ENCODE results near the gene STT3B.

STT3B gene

DNA sequence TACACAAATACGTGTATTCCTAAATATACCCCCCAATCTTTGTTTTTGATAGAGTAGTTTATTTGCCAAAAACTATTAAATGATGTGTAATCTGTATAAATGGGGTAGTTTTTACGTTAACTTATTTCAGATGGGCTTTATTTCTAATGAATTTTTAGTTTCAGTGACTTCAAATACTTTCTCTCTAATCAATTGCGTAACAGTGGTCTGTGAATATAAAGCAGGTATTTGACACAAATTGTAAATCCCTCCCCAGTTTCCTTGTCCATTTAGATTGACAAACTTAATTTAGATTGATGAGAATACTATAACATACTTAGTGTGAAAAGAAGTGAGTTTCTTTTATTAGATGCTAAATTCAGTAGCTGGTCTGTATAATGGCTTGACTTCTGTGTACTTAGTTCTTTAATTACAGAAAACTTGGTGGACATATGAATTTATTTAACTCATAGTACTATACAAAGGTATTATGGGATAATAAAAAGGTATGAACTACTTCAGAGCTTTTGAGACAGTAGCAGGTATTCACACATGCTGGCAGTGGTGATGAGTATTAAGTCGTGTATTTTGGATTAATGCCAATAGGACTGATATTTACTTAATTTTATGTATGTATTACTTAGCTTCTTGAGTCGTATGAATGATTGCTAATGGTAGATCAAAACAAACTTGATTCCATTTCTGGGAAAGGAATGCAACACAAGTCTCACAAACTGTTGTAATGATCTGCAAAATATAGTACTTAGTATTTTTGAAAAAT, 81.6 kb downstream of the STT3B start:
- H3K9me3 ChIP-seq (replicated peaks; ENCODE audit: insufficient read depth, low read length): no peaks in the 10 kb centered on the region

DNA sequence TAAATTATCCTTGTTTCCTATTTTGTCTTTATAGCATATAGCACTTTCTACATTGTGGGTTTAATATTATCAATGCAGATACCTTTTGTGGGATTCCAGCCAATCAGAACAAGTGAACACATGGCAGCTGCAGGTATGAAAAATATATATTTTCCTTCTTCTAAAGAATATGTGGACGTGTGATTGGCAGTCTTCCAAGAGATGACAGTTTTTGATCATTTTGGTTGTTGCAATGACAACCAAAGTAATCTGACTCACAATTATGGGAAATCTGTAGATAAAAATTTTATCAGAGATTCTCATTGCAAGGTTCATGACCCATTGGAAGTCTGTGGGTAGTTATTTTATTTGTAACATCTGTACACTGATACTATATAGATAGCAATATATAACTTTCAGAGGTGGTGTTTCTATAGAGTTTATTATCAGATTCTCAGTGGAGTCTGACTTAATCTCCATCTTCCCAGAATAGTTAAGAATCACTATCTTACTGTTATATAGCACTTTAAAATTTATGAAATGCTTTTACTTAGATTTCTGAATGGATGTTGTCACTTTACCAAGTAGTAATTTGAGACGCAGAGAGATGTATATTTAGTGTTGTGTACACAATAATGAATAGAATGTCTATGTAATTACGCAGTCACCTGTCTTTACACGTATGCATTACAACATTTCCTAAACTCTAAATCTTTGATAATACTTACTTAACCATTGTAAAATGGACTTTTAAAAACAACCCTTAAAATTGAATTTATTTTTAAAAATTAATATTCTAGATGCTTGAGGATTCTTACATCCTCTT, 82.5 kb downstream of the STT3B start:
- DNase-seq: no peak
- Histone ChIP-seq H3K36me3 (replicated peaks; ENCODE audit: insufficient read depth, low read length) (peaks cover 3% of the 10 kb centered on the region), H4K20me1 (ENCODE audit: insufficient read depth, low read length) (peaks cover 3% of the 10 kb centered on the region; the same call in 1 of the 2 replicates), H3K9ac (ENCODE audit: low read length) (no peak overlapping the region), H3K4me2 (ENCODE audit: low read depth, low read length) (no peak overlapping the region), H3K27me3 (replicated peaks; ENCODE audit: insufficient read depth, low read length) (no peaks in the 10 kb centered on the region), H3K9me3 (replicated peaks; ENCODE audit: insufficient read depth, low read length) (no peaks in the 10 kb centered on the region), H3K4me3 (ENCODE audit: low read length) (no peak overlapping the region), H3K27ac (ENCODE audit: low read length) (no peak overlapping the region), H3K4me1 (ENCODE audit: low read length) (peaks cover 1% of the 10 kb centered on the region; the same call in 1 of the 2 replicates), H3K9me2 (replicated peaks; ENCODE audit: insufficient read depth, low read length) (no peaks in the 10 kb centered on the region), H3K79me2 (ENCODE audit: low read length) (peaks cover 56% of the 10 kb centered on the region), H3F3A (ENCODE audit: insufficient read depth, low read length) (peaks cover 2% of the 10 kb centered on the region; the same call in 1 of the 2 replicates), H2AFZ (ENCODE audit: low read length) (no peak overlapping the region)
- TF ChIP-seq EZH2phosphoT487 (IDR thresholded peaks at IDR 0.05; ENCODE audit: low read length) (no peak), EZH2 (optimal IDR thresholded peaks at IDR 0.05; ENCODE audit: low read depth, low read length) (no peak)
- TF ChIP-seq, protein P1, sequence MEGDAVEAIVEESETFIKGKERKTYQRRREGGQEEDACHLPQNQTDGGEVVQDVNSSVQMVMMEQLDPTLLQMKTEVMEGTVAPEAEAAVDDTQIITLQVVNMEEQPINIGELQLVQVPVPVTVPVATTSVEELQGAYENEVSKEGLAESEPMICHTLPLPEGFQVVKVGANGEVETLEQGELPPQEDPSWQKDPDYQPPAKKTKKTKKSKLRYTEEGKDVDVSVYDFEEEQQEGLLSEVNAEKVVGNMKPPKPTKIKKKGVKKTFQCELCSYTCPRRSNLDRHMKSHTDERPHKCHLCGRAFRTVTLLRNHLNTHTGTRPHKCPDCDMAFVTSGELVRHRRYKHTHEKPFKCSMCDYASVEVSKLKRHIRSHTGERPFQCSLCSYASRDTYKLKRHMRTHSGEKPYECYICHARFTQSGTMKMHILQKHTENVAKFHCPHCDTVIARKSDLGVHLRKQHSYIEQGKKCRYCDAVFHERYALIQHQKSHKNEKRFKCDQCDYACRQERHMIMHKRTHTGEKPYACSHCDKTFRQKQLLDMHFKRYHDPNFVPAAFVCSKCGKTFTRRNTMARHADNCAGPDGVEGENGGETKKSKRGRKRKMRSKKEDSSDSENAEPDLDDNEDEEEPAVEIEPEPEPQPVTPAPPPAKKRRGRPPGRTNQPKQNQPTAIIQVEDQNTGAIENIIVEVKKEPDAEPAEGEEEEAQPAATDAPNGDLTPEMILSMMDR (IDR thresholded peaks at IDR 0.05; ENCODE audit: low read length): no peak

More for the DNA sequence above, 81.6 kb downstream of the STT3B start:
- H3K9me2 ChIP-seq (replicated peaks; ENCODE audit: insufficient read depth, low read length): no peaks in the 10 kb centered on the region
- DNase-seq: no peak
- H3K27me3 ChIP-seq (replicated peaks; ENCODE audit: insufficient read depth, low read length): no peaks in the 10 kb centered on the region
- no peaks in the 10 kb centered on the region for H3K4me1 ChIP-seq (ENCODE audit: low read length)
- TF ChIP-seq EZH2phosphoT487 (IDR thresholded peaks at IDR 0.05; ENCODE audit: low read length): no peak
- TF ChIP-seq, protein P1 (IDR thresholded peaks at IDR 0.05; ENCODE audit: low read length): no peak
- TF ChIP-seq EZH2 (optimal IDR thresholded peaks at IDR 0.05; ENCODE audit: low read depth, low read length): no peak
- no peak overlapping the region for H2AFZ ChIP-seq (ENCODE audit: low read length)
- no peak overlapping the region for H3K9ac ChIP-seq (ENCODE audit: low read length)
- no peak overlapping the region for H3K4me3 ChIP-seq (ENCODE audit: low read length)
- peaks cover 63% of the 10 kb centered on the region for H3K79me2 ChIP-seq (ENCODE audit: low read length)
- H3F3A ChIP-seq (ENCODE audit: insufficient read depth, low read length): no peaks in the 10 kb centered on the region
- peaks cover 3% of the 10 kb centered on the region for H3K36me3 ChIP-seq (replicated peaks; ENCODE audit: insufficient read depth, low read length)
- H3K27ac ChIP-seq (ENCODE audit: low read length): no peak overlapping the region
- peaks cover 5% of the 10 kb centered on the region; the same call in 1 of the 2 replicates for H4K20me1 ChIP-seq (ENCODE audit: insufficient read depth, low read length)
- H3K4me2 ChIP-seq (ENCODE audit: low read depth, low read length): no peak overlapping the region

DNA sequence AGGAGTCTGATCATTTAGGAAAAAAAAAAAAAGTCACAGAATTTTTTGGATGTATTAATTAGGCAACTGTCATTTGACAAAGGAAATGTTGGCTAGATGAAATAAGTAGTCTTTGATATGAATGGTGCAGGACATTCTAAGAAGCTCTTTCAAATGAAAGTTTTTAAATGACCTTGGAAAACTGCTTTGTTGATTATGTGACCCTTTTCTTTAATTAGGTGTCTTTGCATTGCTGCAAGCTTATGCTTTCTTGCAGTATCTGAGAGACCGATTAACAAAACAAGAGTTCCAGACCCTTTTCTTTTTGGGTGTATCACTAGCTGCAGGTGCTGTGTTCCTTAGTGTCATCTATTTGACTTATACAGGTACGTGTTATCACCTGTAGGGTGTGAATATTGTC, 84.0 kb downstream of the STT3B start:
- no peak overlapping the region for H2AFZ ChIP-seq (ENCODE audit: low read length)
- H3K4me3 ChIP-seq (ENCODE audit: low read length): no peak overlapping the region
- TF ChIP-seq EZH2phosphoT487 (IDR thresholded peaks at IDR 0.05; ENCODE audit: low read length) (no peak), EZH2 (optimal IDR thresholded peaks at IDR 0.05; ENCODE audit: low read depth, low read length) (no peak)
- TF ChIP-seq, protein P1 (IDR thresholded peaks at IDR 0.05; ENCODE audit: low read length): no peak
- no peaks in the 10 kb centered on the region for H3K9me3 ChIP-seq (replicated peaks; ENCODE audit: insufficient read depth, low read length)
- DNase-seq: no peak
- H3K4me2 ChIP-seq (ENCODE audit: low read depth, low read length): no peak overlapping the region
- H3F3A ChIP-seq (ENCODE audit: insufficient read depth, low read length): peaks cover 4% of the 10 kb centered on the region; the same call in 1 of the 2 replicates
- peaks cover 3% of the 10 kb centered on the region for H3K36me3 ChIP-seq (replicated peaks; ENCODE audit: insufficient read depth, low read length)
- H3K79me2 ChIP-seq (ENCODE audit: low read length): peaks cover 45% of the 10 kb centered on the region
- H3K27me3 ChIP-seq (replicated peaks; ENCODE audit: insufficient read depth, low read length): no peaks in the 10 kb centered on the region
- no peaks in the 10 kb centered on the region for H3K9me2 ChIP-seq (replicated peaks; ENCODE audit: insufficient read depth, low read length)
- H3K9ac ChIP-seq (ENCODE audit: low read length): no peak overlapping the region
- peaks cover 16% of the 10 kb centered on the region for H3K4me1 ChIP-seq (ENCODE audit: low read length)
- H4K20me1 ChIP-seq (ENCODE audit: insufficient read depth, low read length): no peaks in the 10 kb centered on the region
- H3K27ac ChIP-seq (ENCODE audit: low read length): no peak overlapping the region
